HepG2 (cell line): Measurements from ENCODE around the gene CAMK2G. TPM values are rescaled to one million over a fixed set of nuclear protein-coding genes. Genes with fewer than 3 reads are reported as not detected.

Experiments
- ATF7 ChIP-seq, 2 experiments: fragments of 450-650 bp in 1 of 2; sonication (generic) in 1 of 2; formaldehyde crosslinking in 1 of 2; IDR thresholded peaks; 2 replicates each; pipeline versions ENCODE4 v1.4.0 to v1.6.1; 2016 to 2020; ENCODE audit warnings: antibody characterized with exemption in 1 of 2, mild to moderate bottlenecking in 1 of 2, missing genetic modification reagents in 1 of 2
- ATF7-NPFF ChIP-seq: sonication (generic); formaldehyde crosslinking; IDR thresholded peaks from 2 replicates; pipeline ENCODE4 v1.8.1; 2023; ENCODE audit warnings: mild to moderate bottlenecking, low read depth, missing genetic modification reagents, moderate library complexity
- KAT2B ChIP-seq: fragments of 150-350 bp; IDR thresholded peaks from 2 replicates; pipeline ENCODE4 v1.6.1; 2014; ENCODE audit warnings: low read depth, low read length, borderline replicate concordance
- MEIS1 ChIP-seq: sonication (generic); formaldehyde crosslinking; IDR thresholded peaks from 2 replicates; pipeline ENCODE4 v1.9.0; 2021; ENCODE audit warnings: mild to moderate bottlenecking, missing genetic modification reagents, moderate library complexity, borderline replicate concordance
- NPAS2 ChIP-seq: sonication (generic); formaldehyde crosslinking; IDR thresholded peaks from 2 replicates; pipeline ENCODE4 v1.8.0; 2022; ENCODE audit warnings: mild to moderate bottlenecking, missing genetic modification reagents, borderline replicate concordance
- PCBP2 ChIP-seq: fragments of 200-400 bp; formaldehyde crosslinking; optimal IDR thresholded peaks from 2 replicates; pipeline ENCODE3; 2018; ENCODE audit warnings: low read length, low read depth; ENCODE audit not compliant: poor library complexity, severe bottlenecking
- REL ChIP-seq: sonication (generic); formaldehyde crosslinking; conservative IDR thresholded peaks from 2 replicates; pipeline ENCODE4 v1.8.0; 2022; ENCODE audit warnings: mild to moderate bottlenecking, missing genetic modification reagents, moderate library complexity
- REPIN1 ChIP-seq: sonication (generic); formaldehyde crosslinking; IDR thresholded peaks from 2 replicates; pipeline ENCODE4 v1.8.0; 2022; ENCODE audit warnings: missing genetic modification reagents, low read depth, mild to moderate bottlenecking, borderline replicate concordance
- SAP130 ChIP-seq: IDR thresholded peaks from 2 replicates; pipeline ENCODE4 v1.6.1; 2016; ENCODE audit warnings: low read depth
- SP5 ChIP-seq: IDR thresholded peaks from 2 replicates; pipeline ENCODE4 v1.6.1; 2016; ENCODE audit warnings: low read depth, borderline replicate concordance
- STAT6 ChIP-seq: sonication (generic); formaldehyde crosslinking; IDR thresholded peaks from 2 replicates; pipeline ENCODE4 v1.4.0; 2020; ENCODE audit warnings: missing genetic modification reagents, mild to moderate bottlenecking, borderline replicate concordance
- TCF7L2 ChIP-seq: IDR thresholded peaks from 2 replicates; pipeline ENCODE4 v1.6.1; 2011; ENCODE audit warnings: mild to moderate bottlenecking, low read depth, low read length, moderate library complexity
- ZNF142 ChIP-seq: sonication (generic); formaldehyde crosslinking; IDR thresholded peaks from 2 replicates; pipeline ENCODE4 v1.4.0; 2020; ENCODE audit warnings: missing genetic modification reagents
- ZNF441 ChIP-seq: sonication (generic); formaldehyde crosslinking; IDR thresholded peaks from 2 replicates; pipeline ENCODE4 v1.7.0; 2021; ENCODE audit warnings: missing genetic modification reagents, borderline replicate concordance
- ZNF546 ChIP-seq: sonication (generic); formaldehyde crosslinking; conservative IDR thresholded peaks from 2 replicates; pipeline ENCODE4 v1.8.1; 2023; ENCODE audit warnings: mild to moderate bottlenecking, missing genetic modification reagents
- ZSCAN20 ChIP-seq: sonication (generic); formaldehyde crosslinking; IDR thresholded peaks from 2 replicates; pipeline ENCODE4 v1.4.0; 2020; ENCODE audit warnings: missing genetic modification reagents, mild to moderate bottlenecking, borderline replicate concordance
- polyA plus RNA-seq, 8 experiments: library from polyadenylated mRNA; depleted of rRNA in 3 of 8; stranded (reverse) in 7 of 8; unstranded in 1 of 8; fragments of >200 nt; fragmentation: Illumina TruSeq in 4 of 8; extraction: Trizol in 4 of 8; gene quantifications; 2 replicates each; pipeline versions ENCODE4 v1.2.1 to v1.2.3, GENCODE V29; 2011 to 2016; ENCODE audit warnings: low read depth in 4 of 8, missing spikeins in 1 of 8, mixed read lengths in 1 of 8; ENCODE audit not compliant: insufficient read depth in 1 of 8
- total RNA-seq, 5 experiments: library from RNA; depleted of rRNA; stranded (reverse); fragments of >200 nt; fragmentation: Illumina TruSeq; extraction: Trizol; gene quantifications; 2 replicates each; pipeline ENCODE4 v1.2.3, GENCODE V29; 2016; ENCODE audit warnings: low read depth in 1 of 5
- TF ChIP-seq, protein P1 (sequence below): sonication (generic); formaldehyde crosslinking; IDR thresholded peaks from 2 replicates; pipeline ENCODE4 v1.4.0; 2020; ENCODE audit warnings: missing genetic modification reagents
- TF ChIP-seq, protein P2 (sequence below): IDR thresholded peaks from 2 replicates; pipeline ENCODE4 v1.6.1; 2016; ENCODE audit warnings: mild to moderate bottlenecking

Gene CAMK2G
- total and polyA plus RNA-seq, 2 of the 13 experiments (the other 11 are each of a cell fraction or from before 2014, with no cell fraction given): 15.9 to 18.8 TPM

- TF ChIP-seq STAT6 (CRISPR knock-in tag) (0 out of 2 replicates have a peak, but pooled peaks have one; percentile 39), PCBP2 (no peak), ZNF142 (CRISPR knock-in tag) (no peak), NPAS2 (CRISPR knock-in tag) (no peak), SP5 (CRISPR knock-in tag) (no peak), ZNF441 (CRISPR knock-in tag) (peak; percentile 4; the same call in 1 of the 2 replicates), TCF7L2 (no peak), REL (CRISPR knock-in tag) (no peak), REPIN1 (no peak), ZSCAN20 (CRISPR knock-in tag) (no peak), ZNF546 (CRISPR knock-in tag) (no peak), MEIS1 (CRISPR knock-in tag) (peak; percentile 17; the same call in 1 of the 2 replicates), ATF7-NPFF (CRISPR knock-in tag) (no peak), SAP130 (no peak), ATF7 (IDR thresholded peaks at IDR 0.05) (no peak), ATF7 (CRISPR knock-in tag; IDR thresholded peaks at IDR 0.05) (no peak), KAT2B (no peak)
- TF ChIP-seq, protein P1, sequence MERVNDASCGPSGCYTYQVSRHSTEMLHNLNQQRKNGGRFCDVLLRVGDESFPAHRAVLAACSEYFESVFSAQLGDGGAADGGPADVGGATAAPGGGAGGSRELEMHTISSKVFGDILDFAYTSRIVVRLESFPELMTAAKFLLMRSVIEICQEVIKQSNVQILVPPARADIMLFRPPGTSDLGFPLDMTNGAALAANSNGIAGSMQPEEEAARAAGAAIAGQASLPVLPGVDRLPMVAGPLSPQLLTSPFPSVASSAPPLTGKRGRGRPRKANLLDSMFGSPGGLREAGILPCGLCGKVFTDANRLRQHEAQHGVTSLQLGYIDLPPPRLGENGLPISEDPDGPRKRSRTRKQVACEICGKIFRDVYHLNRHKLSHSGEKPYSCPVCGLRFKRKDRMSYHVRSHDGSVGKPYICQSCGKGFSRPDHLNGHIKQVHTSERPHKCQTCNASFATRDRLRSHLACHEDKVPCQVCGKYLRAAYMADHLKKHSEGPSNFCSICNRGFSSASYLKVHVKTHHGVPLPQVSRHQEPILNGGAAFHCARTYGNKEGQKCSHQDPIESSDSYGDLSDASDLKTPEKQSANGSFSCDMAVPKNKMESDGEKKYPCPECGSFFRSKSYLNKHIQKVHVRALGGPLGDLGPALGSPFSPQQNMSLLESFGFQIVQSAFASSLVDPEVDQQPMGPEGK (CRISPR knock-in tag): no peak
- TF ChIP-seq, protein P2, sequence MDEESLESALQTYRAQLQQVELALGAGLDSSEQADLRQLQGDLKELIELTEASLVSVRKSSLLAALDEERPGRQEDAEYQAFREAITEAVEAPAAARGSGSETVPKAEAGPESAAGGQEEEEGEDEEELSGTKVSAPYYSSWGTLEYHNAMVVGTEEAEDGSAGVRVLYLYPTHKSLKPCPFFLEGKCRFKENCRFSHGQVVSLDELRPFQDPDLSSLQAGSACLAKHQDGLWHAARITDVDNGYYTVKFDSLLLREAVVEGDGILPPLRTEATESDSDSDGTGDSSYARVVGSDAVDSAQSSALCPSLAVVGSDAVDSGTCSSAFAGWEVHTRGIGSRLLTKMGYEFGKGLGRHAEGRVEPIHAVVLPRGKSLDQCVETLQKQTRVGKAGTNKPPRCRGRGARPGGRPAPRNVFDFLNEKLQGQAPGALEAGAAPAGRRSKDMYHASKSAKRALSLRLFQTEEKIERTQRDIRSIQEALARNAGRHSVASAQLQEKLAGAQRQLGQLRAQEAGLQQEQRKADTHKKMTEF: peak; percentile 4; the same call in 1 of the 2 replicates
Measured at GRCh38 chr10:73875139-73875475, 752 bp upstream of the CAMK2G start (continued).
